Thoracic aorta (tissue), 2 donors: ENCODE measurements around the gene SLC25A26. TPM values are rescaled to one million over a fixed set of nuclear protein-coding genes. Genes with fewer than 3 reads are reported as not detected.

ENCODE experiments used
- ATAC-seq: fragments of 150-250 bp; one replicate; pipeline ENCODE4 v1.8.0; 2017; ENCODE audit warnings: low read depth; ENCODE audit not compliant: insufficient number of reproducible peaks, low FRiP score
- DNase-seq: peaks from one replicate; pipeline ENCODE4 v3.0.0-alpha.2; 2020; ENCODE audit warnings: low spot score
- H3K27ac ChIP-seq, 2 donors: fragments of 200-600 bp; sonication (generic); 1 replicate in 1 of 2; 2 replicates in 1 of 2; pipeline ENCODE4 v1.5.1; 2016; ENCODE audit warnings: mild to moderate bottlenecking in 2 of 2, moderate library complexity in 2 of 2
- H3K27me3 ChIP-seq: fragments of 200-600 bp; sonication (generic); replicated peaks from 2 replicates; pipeline ENCODE4 v1.6.0; 2016; ENCODE audit warnings: mild to moderate bottlenecking; ENCODE audit not compliant: insufficient read depth
- H3K36me3 ChIP-seq: fragments of 200-600 bp; sonication (generic); one replicate; pipeline ENCODE4 v1.5.1; 2016
- H3K4me1 ChIP-seq, 2 donors: fragments of 200-600 bp; sonication (generic); 1 replicate in 1 of 2; 2 replicates in 1 of 2; pipeline versions ENCODE4 v1.5.1 to v1.6.0; 2016; ENCODE audit warnings: low read depth in 2 of 2, mild to moderate bottlenecking in 1 of 2; ENCODE audit not compliant: control insufficient read depth in 1 of 2
- H3K4me3 ChIP-seq: fragments of 200-600 bp; sonication (generic); 2 replicates; pipeline ENCODE4 v1.5.1; 2016; ENCODE audit warnings: mild to moderate bottlenecking
- H3K9me3 ChIP-seq: fragments of 200-600 bp; sonication (generic); 2 replicates; pipeline ENCODE4 v1.5.1; 2016
- CTCF ChIP-seq: fragments of 200-600 bp; sonication (generic); IDR thresholded peaks from one replicate; pipeline ENCODE4 v1.5.1; 2019; ENCODE audit warnings: antibody characterized with exemption
- total RNA-seq, 2 donors: library from RNA; depleted of rRNA; stranded (reverse); fragments of >200 nt; gene quantifications; one replicate each; pipeline versions ENCODE4 v1.1.0 to v1.2.3, GENCODE V29; 2016

Gene SLC25A26
- total RNA-seq, 2 donors from 2014 or later, result 32.5 to 32.8 TPM

GRCh38 chr3:66256806-66257205 is 36.0 kb downstream of the SLC25A26 start:
- no peak overlapping the region for H3K4me3 ChIP-seq
- H3K27me3 ChIP-seq, result no peaks in the 10 kb centered on the region
- no peaks in the 10 kb centered on the region for H3K9me3 ChIP-seq
- ATAC-seq (no peak), DNase-seq (no peak)
- H3K36me3 ChIP-seq, result no peaks in the 10 kb centered on the region
- H3K27ac ChIP-seq, result no peak overlapping the region
- H3K4me1 ChIP-seq, result no peaks in the 10 kb centered on the region
- no peak for TF ChIP-seq CTCF

GRCh38 chr3:66259566-66260255 is 38.9 kb downstream of the SLC25A26 start:
- Histone ChIP-seq H3K27ac (no peak overlapping the region), H3K9me3 (no peaks in the 10 kb centered on the region), H3K27me3 (no peaks in the 10 kb centered on the region), H3K4me3 (no peak overlapping the region), H3K4me1 (no peaks in the 10 kb centered on the region), H3K36me3 (no peaks in the 10 kb centered on the region)
- no peak for ATAC-seq
- no peak for DNase-seq
- TF ChIP-seq CTCF, result no peak

- no peaks in the 10 kb centered on the region for H3K9me3 ChIP-seq
- H3K27me3 ChIP-seq, result no peaks in the 10 kb centered on the region
- ATAC-seq (no peak), DNase-seq (no peak)
- H3K4me3 ChIP-seq, result no peak overlapping the region
- no peaks in the 10 kb centered on the region for H3K4me1 ChIP-seq
- H3K36me3 ChIP-seq, result no peaks in the 10 kb centered on the region
- no peak overlapping the region for H3K27ac ChIP-seq
- TF ChIP-seq CTCF, result no peak
These were observed 39.6 kb downstream of the SLC25A26 start for GRCh38 chr3:66260431-66260830.

- no peak overlapping the region for H3K27ac ChIP-seq
- H3K4me1 ChIP-seq, result no peaks in the 10 kb centered on the region
- no peaks in the 10 kb centered on the region for H3K36me3 ChIP-seq
- TF ChIP-seq CTCF, result no peak
- no peaks in the 10 kb centered on the region for H3K27me3 ChIP-seq
- no peak for ATAC-seq
- no peak for DNase-seq
- H3K9me3 ChIP-seq, result no peaks in the 10 kb centered on the region
- no peak overlapping the region for H3K4me3 ChIP-seq
These were observed 40.6 kb downstream of the SLC25A26 start for GRCh38 chr3:66261355-66261754.

GRCh38 chr3:66265649-66266048 is 44.8 kb downstream of the SLC25A26 start:
- TF ChIP-seq CTCF, result no peak

More at GRCh38 chr3:66265649-66266048, 44.8 kb downstream of the SLC25A26 start:
- Histone ChIP-seq H3K9me3 (no peaks in the 10 kb centered on the region), H3K27me3 (no peaks in the 10 kb centered on the region), H3K4me1 (peaks cover 0 to 6% of the 10 kb centered on the region in 2 donors), H3K4me3 (no peak overlapping the region), H3K36me3 (no peaks in the 10 kb centered on the region), H3K27ac (no peak overlapping the region)
- DNase-seq (no peak), ATAC-seq (no peak)
